Natural killer cell (primary cell): ENCODE data around the gene FSIP1. TPM values are rescaled to one million over a fixed set of nuclear protein-coding genes. Genes with fewer than 3 reads are reported as not detected.

ENCODE experiments used
- ATAC-seq, 3 donors: fragments of 150-1000 bp in 2 of 3; fragments of 200-7000 bp in 1 of 3; cut with Tn5 transposase; 1 replicate in 1 of 3; 2 replicates in 2 of 3; pipeline ENCODE4 v1.10.0; 2021; ENCODE audit warnings: mild to moderate bottlenecking in 2 of 3, moderate library complexity in 2 of 3
- DNase-seq, 2 donors: peaks; one replicate each; pipeline versions ENCODE4 v3.0.0 to v3.0.0-alpha.2; 2013 to 2021; ENCODE audit warnings: mixed read lengths in 1 of 2
- H3K27ac ChIP-seq: one replicate; pipeline ENCODE4 v1.5.1; 2013; ENCODE audit warnings: mild to moderate bottlenecking, low read length
- H3K27me3 ChIP-seq: one replicate; pipeline ENCODE4 v1.6.1; 2013; ENCODE audit warnings: low read length; ENCODE audit not compliant: control insufficient read depth, insufficient read depth
- H3K36me3 ChIP-seq: one replicate; pipeline ENCODE4 v1.6.1; 2013; ENCODE audit warnings: low read length; ENCODE audit not compliant: control insufficient read depth, insufficient read depth
- H3K4me1 ChIP-seq: one replicate; pipeline ENCODE4 v1.6.1; 2013; ENCODE audit warnings: low read length; ENCODE audit not compliant: control insufficient read depth, insufficient read depth
- H3K4me3 ChIP-seq: one replicate; pipeline ENCODE4 v1.5.1; 2013; ENCODE audit warnings: low read length
- H3K9me3 ChIP-seq: one replicate; pipeline ENCODE4 v1.6.1; 2013; ENCODE audit warnings: low read length; ENCODE audit not compliant: control insufficient read depth, insufficient read depth
- H3K27ac Mint-ChIP-seq, 2 donors: one replicate each; pipeline ENCODE4 v1.8.0; 2022; ENCODE audit warnings: mild to moderate bottlenecking in 2 of 2, mixed read lengths in 2 of 2, moderate library complexity in 1 of 2
- H3K27me3 Mint-ChIP-seq, 2 donors: one replicate each; pipeline ENCODE4 v1.8.0; 2022; ENCODE audit warnings: low read depth in 2 of 2, mixed read lengths in 2 of 2
- H3K36me3 Mint-ChIP-seq: one replicate; pipeline ENCODE4 v1.8.0; 2022; ENCODE audit warnings: mixed read lengths
- H3K4me1 Mint-ChIP-seq, 2 donors: one replicate each; pipeline ENCODE4 v1.8.0; 2022; ENCODE audit warnings: mixed read lengths in 2 of 2
- H3K4me3 Mint-ChIP-seq: one replicate; pipeline ENCODE4 v1.8.0; 2022; ENCODE audit warnings: mild to moderate bottlenecking, moderate library complexity, mixed read lengths
- H3K9me3 Mint-ChIP-seq, 2 donors: one replicate each; pipeline ENCODE4 v1.8.0; 2022; ENCODE audit warnings: mixed read lengths in 2 of 2
- CTCF ChIP-seq: fragments of 200-600 bp; IDR thresholded peaks from one replicate; pipeline ENCODE4 v1.8.0; 2022; ENCODE audit warnings: antibody characterized with exemption
- WGBS: methylation state at CpG from one replicate; pipeline ENCODE4 v1.1.7; 2013; ENCODE audit warnings: missing lambda C conversion rate; ENCODE audit not compliant: insufficient coverage; 5-methylcytosine and 5-hydroxymethylcytosine counted together
- intact Hi-C: fragments of 100-400 bp; cut with micrococcal nuclease; formaldehyde crosslinking; loops from one replicate; pipeline ENCODE4 v1.14.2; 2022
- total RNA-seq, 4 donors: library from RNA; stranded (reverse); fragments of 120-200 nt in 1 of 4; gene quantifications; one replicate each; pipeline versions ENCODE4 v1.2.3 to v1.2.4, GENCODE V29; 2013 to 2022

FSIP1 gene
- total RNA-seq, 3 donors from 2014 or later (not counting 1 experiment from before 2014, with no cell fraction given) = 1.1 to 2.3 (median 1.8) TPM

GRCh38 chr15:39783244-39783820 is 691 bp upstream of the FSIP1 start:
- H3K4me1 ChIP-seq = peaks cover 3% of the 10 kb centered on the region
- Mint-ChIP-seq H3K4me1 (peaks cover 33 to 36% of the 10 kb centered on the region in 2 donors), H3K4me3 (peak overlapping the region; percentile 77), H3K9me3 (no peaks in the 10 kb centered on the region), H3K36me3 (no peaks in the 10 kb centered on the region), H3K27me3 (peaks cover 0 to 6% of the 10 kb centered on the region in 2 donors), H3K27ac (peak overlapping the region; percentile 84 to 93)
- no peaks in the 10 kb centered on the region for H3K9me3 ChIP-seq
- WGBS = 1% methylated on average over 10 of the region's 10 CpGs
- DNase-seq = peak in 1 of 2 donors; percentile 43
- H3K27me3 ChIP-seq = no peaks in the 10 kb centered on the region
- no peak for ATAC-seq
- intact Hi-C loops = loop anchor here (2.0 to 10.0 kb wide), 3 partner anchors 134 to 251 kb away; partner anchors contain the start of gene SRP14
- no peak for TF ChIP-seq CTCF
- H3K4me3 ChIP-seq = peak overlapping the region; percentile 73
- peak overlapping the region; percentile 71 for H3K27ac ChIP-seq
- H3K36me3 ChIP-seq = no peaks in the 10 kb centered on the region

- WGBS = 23% methylated on average over 2 of the region's 2 CpGs
- H3K4me3 Mint-ChIP-seq = peak overlapping the region; percentile 77
These were observed 706 bp downstream of the FSIP1 start for GRCh38 chr15:39781967-39782302.

GRCh38 chr15:39781147-39781966 is 1.3 kb downstream of the FSIP1 start:
- Histone ChIP-seq H3K27ac (peak overlapping the region; percentile 65), H3K4me3 (no peak overlapping the region), H3K4me1 (peaks cover 3% of the 10 kb centered on the region), H3K9me3 (no peaks in the 10 kb centered on the region), H3K27me3 (no peaks in the 10 kb centered on the region), H3K36me3 (no peaks in the 10 kb centered on the region)
- Mint-ChIP-seq H3K4me3 (peak overlapping the region; percentile 77), H3K27me3 (peaks cover 3 to 21% of the 10 kb centered on the region in 2 donors), H3K9me3 (no peaks in the 10 kb centered on the region), H3K4me1 (peaks cover 30 to 36% of the 10 kb centered on the region in 2 donors), H3K27ac (peak overlapping the region; percentile 84 to 93), H3K36me3 (no peaks in the 10 kb centered on the region)
- intact Hi-C loops = loop anchor here (5.0 to 10.0 kb wide), 2 partner anchors 136 to 253 kb away; partner anchors contain the start of gene SRP14
- 79% methylated on average over 3 of the region's 4 CpGs for WGBS
- DNase-seq (peak in 1 of 2 donors; percentile 15), ATAC-seq (no peak)
- TF ChIP-seq CTCF = no peak

More at GRCh38 chr15:39781967-39782302, 706 bp downstream of the FSIP1 start:
- Mint-ChIP-seq H3K9me3 (no peaks in the 10 kb centered on the region), H3K27ac (peak overlapping the region; percentile 84 to 93), H3K36me3 (no peaks in the 10 kb centered on the region), H3K27me3 (peaks cover 3 to 20% of the 10 kb centered on the region in 2 donors), H3K4me1 (peaks cover 33 to 36% of the 10 kb centered on the region in 2 donors)
- Histone ChIP-seq H3K9me3 (no peaks in the 10 kb centered on the region), H3K36me3 (no peaks in the 10 kb centered on the region), H3K27ac (peak overlapping the region; percentile 65), H3K4me3 (peak overlapping the region; percentile 46), H3K27me3 (no peaks in the 10 kb centered on the region), H3K4me1 (peaks cover 3% of the 10 kb centered on the region)
- DNase-seq (no peak), ATAC-seq (no peak)
- no peak for TF ChIP-seq CTCF
- intact Hi-C loops = loop anchor here (2.0 to 10.0 kb wide), 3 partner anchors 135 to 253 kb away; partner anchors contain the start of gene SRP14
